DND-41 (cell line): Measurements from ENCODE around the gene MAPRE3.

Source experiments
- EZH2 ChIP-seq: IDR thresholded peaks from 3 replicates; pipeline ENCODE4 v1.6.1; 2012; ENCODE audit warnings: borderline replicate concordance, low read depth, mild to moderate bottlenecking, moderate library complexity, low read length, inconsistent platforms; ENCODE audit not compliant: severe bottlenecking
- TF ChIP-seq, protein P1 (sequence below): IDR thresholded peaks from 2 replicates; pipeline ENCODE4 v1.5.1; 2012; ENCODE audit warnings: borderline replicate concordance, low read length, moderate library complexity, mild to moderate bottlenecking; ENCODE audit not compliant: poor library complexity, severe bottlenecking; ENCODE audit errors: extremely low read depth

DNA sequence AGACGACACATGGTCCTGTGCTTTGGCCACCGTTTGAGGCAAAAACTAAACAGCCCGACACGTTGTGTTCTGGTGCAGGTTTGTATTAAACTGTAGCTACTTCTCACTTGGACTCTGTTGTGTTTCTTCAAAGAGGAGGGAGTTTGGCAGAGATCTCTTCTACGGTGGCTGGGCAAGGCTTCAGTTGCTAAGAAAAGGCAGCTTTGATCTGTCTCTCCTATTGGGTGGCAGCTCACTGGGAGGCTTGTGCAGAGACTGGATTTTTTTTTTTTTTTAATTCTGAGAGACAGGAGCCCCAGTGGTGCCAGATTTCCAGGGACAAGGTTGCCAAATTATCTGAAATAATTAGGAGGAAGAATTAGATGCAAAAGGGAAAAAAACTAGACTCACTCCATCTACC is 20.2 kb upstream of the MAPRE3 start:
- TF ChIP-seq, protein P1, sequence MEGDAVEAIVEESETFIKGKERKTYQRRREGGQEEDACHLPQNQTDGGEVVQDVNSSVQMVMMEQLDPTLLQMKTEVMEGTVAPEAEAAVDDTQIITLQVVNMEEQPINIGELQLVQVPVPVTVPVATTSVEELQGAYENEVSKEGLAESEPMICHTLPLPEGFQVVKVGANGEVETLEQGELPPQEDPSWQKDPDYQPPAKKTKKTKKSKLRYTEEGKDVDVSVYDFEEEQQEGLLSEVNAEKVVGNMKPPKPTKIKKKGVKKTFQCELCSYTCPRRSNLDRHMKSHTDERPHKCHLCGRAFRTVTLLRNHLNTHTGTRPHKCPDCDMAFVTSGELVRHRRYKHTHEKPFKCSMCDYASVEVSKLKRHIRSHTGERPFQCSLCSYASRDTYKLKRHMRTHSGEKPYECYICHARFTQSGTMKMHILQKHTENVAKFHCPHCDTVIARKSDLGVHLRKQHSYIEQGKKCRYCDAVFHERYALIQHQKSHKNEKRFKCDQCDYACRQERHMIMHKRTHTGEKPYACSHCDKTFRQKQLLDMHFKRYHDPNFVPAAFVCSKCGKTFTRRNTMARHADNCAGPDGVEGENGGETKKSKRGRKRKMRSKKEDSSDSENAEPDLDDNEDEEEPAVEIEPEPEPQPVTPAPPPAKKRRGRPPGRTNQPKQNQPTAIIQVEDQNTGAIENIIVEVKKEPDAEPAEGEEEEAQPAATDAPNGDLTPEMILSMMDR: no peak
- TF ChIP-seq EZH2: no peak
